ENCODE measurements around the gene KRT71. TPM values are rescaled to one million over a fixed set of nuclear protein-coding genes. Genes with fewer than 3 reads are reported as not detected.
A peak's percentile ranks its signal among the peaks of the same experiment; 100 is the strongest.
"Not testable (repeated sequence)": the region's sequence is repeated elsewhere in the genome, so short reads cannot be mapped to it uniquely, and the experiment has no call there.

Gene KRT71
- total RNA-seq = not detected
- long read RNA-seq = 0 reads

- ATAC-seq (no peak), DNase-seq (no peak)
- intact Hi-C loops (cut with DNase I, micrococcal nuclease) = no loop called here
Observed at GRCh38 chr12:52552681-52553195, at the start of gene KRT71. Gene KRT71, minus strand, starts transcription at chr12:52553145. Its CDS starts 68 bp downstream, at chr12:52553077.

- ATAC-seq = no peak
- no peak for DNase-seq
- intact Hi-C loops (cut with DNase I, micrococcal nuclease) = no loop called here
Observed at GRCh38 chr12:52602552-52602951, 49.6 kb upstream of the KRT71 start.

GRCh38 chr12:52601671-52602070 is 48.7 kb upstream of the KRT71 start:
- intact Hi-C loops (cut with DNase I, micrococcal nuclease) = no loop called here
- no peak for DNase-seq
- no peak for ATAC-seq

- no peak for DNase-seq
- intact Hi-C loops (cut with DNase I, micrococcal nuclease) = no loop called here
- no peak for ATAC-seq
Observed at GRCh38 chr12:52600941-52601481, 48.1 kb upstream of the KRT71 start, which contains the start of gene KRT72. Gene KRT72, minus strand, starts transcription at chr12:52601463. Its CDS starts 11 bp downstream, at chr12:52601452.

GRCh38 chr12:52600475-52600874 is 47.5 kb upstream of the KRT71 start:
- DNase-seq = no peak
- intact Hi-C loops (cut with DNase I, micrococcal nuclease) = no loop called here
- no peak for ATAC-seq

- ATAC-seq (no peak), DNase-seq (no peak)
- intact Hi-C loops (cut with DNase I, micrococcal nuclease) = no loop called here
Observed at GRCh38 chr12:52600071-52600470, 47.1 kb upstream of the KRT71 start.

- ATAC-seq = no peak
- intact Hi-C loops (cut with DNase I, micrococcal nuclease) = no loop called here
- DNase-seq = no peak
Observed at GRCh38 chr12:52598966-52599365, 46.0 kb upstream of the KRT71 start.

- ATAC-seq; intact Hi-C loops (cut with DNase I, micrococcal nuclease); DNase-seq: not testable (repeated sequence)
Observed at GRCh38 chr12:52594237-52594636, 41.3 kb upstream of the KRT71 start.

- intact Hi-C loops (cut with DNase I, micrococcal nuclease) = no loop called here
- ATAC-seq = no peak
- DNase-seq = no peak
Observed at GRCh38 chr12:52591521-52591920, 38.6 kb upstream of the KRT71 start.

GRCh38 chr12:52590021-52590420 is 37.1 kb upstream of the KRT71 start:
- intact Hi-C loops (cut with DNase I, micrococcal nuclease) = no loop called here
- ATAC-seq (no peak), DNase-seq (no peak)

GRCh38 chr12:52587563-52587962 is 34.6 kb upstream of the KRT71 start:
- no peak for DNase-seq
- intact Hi-C loops (cut with DNase I, micrococcal nuclease) = loop anchor here (10.0 kb wide), 2 partner anchors 297 to 397 kb away; no protein-coding TSS in a partner anchor
- no peak for ATAC-seq

- no peak for ATAC-seq
- intact Hi-C loops (cut with DNase I, micrococcal nuclease) = loop anchor here (10.0 kb wide), 2 partner anchors 299 to 399 kb away; no protein-coding TSS in a partner anchor
- DNase-seq = no peak
Observed at GRCh38 chr12:52585946-52586345, 33.0 kb upstream of the KRT71 start.

- DNase-seq (no peak), ATAC-seq (no peak)
- intact Hi-C loops (cut with DNase I, micrococcal nuclease) = loop anchor here (10.0 kb wide), 2 partner anchors 300 to 400 kb away; no protein-coding TSS in a partner anchor
Observed at GRCh38 chr12:52585066-52585465, 32.1 kb upstream of the KRT71 start.

- ATAC-seq (no peak), DNase-seq (no peak)
- intact Hi-C loops (cut with DNase I, micrococcal nuclease) = loop anchor here (5.0 to 10.0 kb wide), 3 partner anchors 293 to 401 kb away; no protein-coding TSS in a partner anchor
Observed at GRCh38 chr12:52584156-52584682, 31.3 kb upstream of the KRT71 start.

GRCh38 chr12:52582971-52583456 is 30.1 kb upstream of the KRT71 start:
- intact Hi-C loops (cut with DNase I, micrococcal nuclease) = loop anchor here (5.0 to 10.0 kb wide), 3 partner anchors 294 to 402 kb away; no protein-coding TSS in a partner anchor

GRCh38 chr12:52582486-52582885 is 29.5 kb upstream of the KRT71 start:
- intact Hi-C loops (cut with DNase I, micrococcal nuclease) = loop anchor here (5.0 to 10.0 kb wide), 3 partner anchors 295 to 402 kb away; no protein-coding TSS in a partner anchor
- ATAC-seq (no peak), DNase-seq (no peak)

More at GRCh38 chr12:52582971-52583456, 30.1 kb upstream of the KRT71 start:
- ATAC-seq (peak; percentile 97), DNase-seq (peak in 1 of 2 donors; percentile 64)

GRCh38 chr12:52581481-52581880 is 28.5 kb upstream of the KRT71 start:
- ATAC-seq = no peak
- intact Hi-C loops (cut with DNase I, micrococcal nuclease) = loop anchor here (5.0 to 10.0 kb wide), 3 partner anchors 296 to 403 kb away; no protein-coding TSS in a partner anchor

GRCh38 chr12:52581066-52581465 is 28.1 kb upstream of the KRT71 start:
- intact Hi-C loops (cut with DNase I, micrococcal nuclease) = loop anchor here (5.0 to 10.0 kb wide), 3 partner anchors 296 to 404 kb away; no protein-coding TSS in a partner anchor
- ATAC-seq (no peak), DNase-seq (no peak)

More at GRCh38 chr12:52581481-52581880, 28.5 kb upstream of the KRT71 start:
- no peak for DNase-seq

- DNase-seq (no peak), ATAC-seq (no peak)
- intact Hi-C loops (cut with DNase I, micrococcal nuclease) = loop anchor here (5.0 to 10.0 kb wide), 3 partner anchors 297 to 404 kb away; no protein-coding TSS in a partner anchor
Observed at GRCh38 chr12:52580496-52580895, 27.6 kb upstream of the KRT71 start.
